CD4-positive, alpha-beta T cell treated with Interleukin-6 at 100 ng/mL for 8 hours (primary cell): ENCODE data around the gene BICDL1.

Source experiments
- DNase-seq: peaks from one replicate; pipeline ENCODE4 v3.0.0-alpha.2; 2020; ENCODE audit warnings: mixed read lengths, low spot score

Gene BICDL1

DNA sequence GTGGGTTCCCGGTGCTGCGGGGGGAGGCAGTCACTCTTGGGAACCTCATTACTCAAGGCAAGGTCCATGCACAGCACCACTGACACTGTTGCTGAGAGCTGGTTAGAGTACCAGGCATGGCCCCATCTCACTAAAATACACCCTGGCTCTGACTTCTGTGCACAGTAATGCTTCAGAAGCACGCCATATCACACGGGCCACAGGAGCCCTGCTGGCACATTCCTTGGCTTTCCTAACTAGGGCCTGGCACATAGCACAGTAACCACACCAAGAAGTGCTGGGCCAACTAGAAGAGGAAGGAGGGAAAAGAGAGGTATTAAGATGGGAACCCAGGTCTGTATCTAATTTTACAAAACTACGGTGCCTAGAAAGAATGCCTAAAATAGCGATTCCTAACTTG lies 141.0 kb downstream of the BICDL1 start:
- no peak for DNase-seq

DNA sequence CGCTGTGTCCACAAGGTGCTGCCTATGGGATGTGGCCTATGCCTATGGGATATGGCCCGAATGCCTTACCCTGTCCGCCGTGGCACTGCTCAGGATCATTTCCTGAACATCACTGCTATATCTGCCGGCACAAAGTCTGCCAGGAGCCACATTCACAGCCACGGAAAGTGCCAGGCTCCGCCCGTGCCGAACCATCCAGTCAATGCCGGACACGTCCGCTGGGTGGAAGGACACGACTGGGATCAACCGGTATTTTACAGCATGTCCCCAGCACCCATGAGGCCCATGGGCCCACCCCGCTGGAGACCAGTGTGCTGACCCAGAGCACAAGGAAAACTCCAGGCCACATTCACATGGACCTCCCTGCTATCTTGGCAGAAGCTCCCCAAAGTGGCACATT lies 142.1 kb downstream of the BICDL1 start:
- DNase-seq, result no peak

DNA sequence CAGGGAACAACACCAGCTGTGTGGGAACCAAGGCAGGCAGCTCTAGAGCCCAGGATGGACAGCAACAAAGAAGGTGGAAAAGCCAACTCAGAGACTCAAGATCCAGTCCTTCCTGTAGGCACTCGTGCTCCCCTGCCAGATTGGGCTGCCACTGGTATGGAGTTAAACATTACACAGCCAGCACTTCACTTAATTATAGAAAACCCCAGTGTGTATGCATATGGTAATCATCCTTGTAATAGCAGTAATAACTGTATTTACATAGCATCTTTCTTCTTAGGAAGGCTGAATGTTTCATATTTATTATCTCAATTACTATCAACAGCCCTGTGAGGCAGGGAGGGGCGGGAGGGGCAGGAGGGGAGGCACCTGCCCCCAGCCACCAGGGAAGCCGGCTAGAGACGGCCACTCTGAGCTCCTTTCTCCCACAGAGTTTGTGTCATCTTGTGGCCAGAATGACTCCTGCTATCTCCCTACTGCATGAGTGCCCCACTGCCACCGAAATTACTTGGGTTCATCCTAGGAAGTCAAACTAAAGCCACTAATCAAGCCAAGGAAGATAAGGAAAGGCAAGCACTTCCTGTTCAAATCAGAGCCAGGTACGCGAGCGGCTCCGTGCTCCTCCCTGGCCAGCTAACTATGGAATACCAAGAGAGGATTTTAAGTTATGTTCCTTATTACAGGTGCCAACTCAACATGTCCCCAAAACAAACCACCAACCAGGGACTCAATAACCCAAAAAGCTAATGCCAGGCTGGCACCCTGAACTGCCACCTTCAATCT lies 143.2 kb downstream of the BICDL1 start:
- no peak for DNase-seq

DNA sequence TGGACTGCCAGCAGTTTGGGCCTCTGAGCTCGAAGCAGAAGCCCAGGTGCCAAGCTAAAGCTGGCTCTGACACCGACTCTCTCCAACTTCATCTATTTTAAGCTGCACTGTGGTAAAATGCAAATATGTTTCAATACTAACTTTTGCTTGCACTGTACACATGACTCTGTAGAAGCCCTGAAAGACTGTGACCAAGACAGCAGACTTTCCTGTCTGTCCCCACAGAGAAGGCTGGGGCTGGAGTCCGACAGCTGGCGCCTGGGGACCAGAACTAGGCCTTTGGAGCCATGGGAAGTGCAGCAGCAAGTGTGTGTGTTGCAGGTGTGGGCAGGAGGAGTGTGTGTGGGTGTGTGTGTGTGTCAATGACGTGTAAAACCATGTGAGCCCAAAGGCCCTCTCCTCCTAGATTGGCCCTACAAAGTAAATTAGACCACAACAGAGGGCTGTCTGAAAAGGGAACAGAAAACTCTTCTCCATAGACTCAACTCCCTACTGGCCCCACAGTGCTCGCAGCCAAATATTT lies 143.9 kb downstream of the BICDL1 start:
- DNase-seq, result no peak

GRCh38 chr12:120134307-120134980 lies 145.4 kb downstream of the BICDL1 start:
- no peak for DNase-seq

DNA sequence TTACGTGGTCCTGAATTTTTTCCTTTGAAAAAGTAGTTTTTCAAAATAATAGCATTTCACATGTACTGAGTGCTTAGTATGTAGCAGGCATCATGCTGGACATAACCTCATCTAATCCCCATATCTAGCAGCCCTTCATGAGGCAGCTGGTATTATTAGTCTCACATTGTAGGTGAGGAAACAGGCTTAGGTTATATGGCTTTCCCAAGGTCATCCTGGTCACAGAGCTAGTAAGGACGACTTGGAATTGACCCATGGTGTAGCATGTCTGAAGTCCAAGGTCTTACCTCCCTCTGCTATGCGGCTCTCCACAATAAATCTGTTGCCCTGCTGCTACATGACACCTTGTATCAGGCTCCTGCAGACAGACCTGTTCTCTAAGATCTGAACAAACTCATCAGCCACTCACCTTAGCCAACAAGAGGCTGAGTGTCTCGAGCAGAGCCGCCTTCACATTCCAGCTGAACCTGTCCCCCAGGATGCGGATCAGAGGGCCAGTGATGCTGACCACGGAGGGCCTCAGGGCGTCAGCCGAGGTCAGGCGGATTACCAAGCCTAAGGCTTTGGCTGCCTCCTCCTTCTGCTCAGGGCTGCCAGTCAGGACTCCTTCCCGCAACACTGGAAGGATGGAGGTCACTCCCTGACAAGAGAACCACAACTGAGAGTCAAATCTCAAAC lies 147.2 kb downstream of the BICDL1 start:
- no peak for DNase-seq

- no peak for DNase-seq
Measured at GRCh38 chr12:120137833-120138232, 148.8 kb downstream of the BICDL1 start.

- DNase-seq, result no peak
Measured at GRCh38 chr12:120138366-120138765, 149.3 kb downstream of the BICDL1 start.

DNA sequence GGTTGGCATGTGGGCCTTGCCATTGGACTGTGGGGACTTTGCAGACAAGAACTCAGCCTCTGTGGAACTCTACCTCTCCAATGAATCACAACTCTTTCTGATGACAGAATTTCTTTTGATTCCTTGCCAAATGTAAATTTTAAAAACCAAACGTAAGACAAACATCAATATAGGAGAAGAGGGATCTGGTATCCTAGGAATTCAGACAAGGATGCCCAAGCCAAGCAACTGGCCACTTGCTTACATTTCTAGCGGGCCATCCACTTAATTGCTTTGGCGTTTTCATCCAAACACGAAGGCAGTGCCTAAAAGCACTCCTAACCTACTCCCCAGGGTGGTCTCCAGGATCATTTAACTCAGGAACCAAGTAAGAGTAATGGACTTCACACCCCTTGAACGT lies 150.9 kb downstream of the BICDL1 start:
- no peak for DNase-seq

GRCh38 chr12:120140603-120141002 lies 151.6 kb downstream of the BICDL1 start:
- no peak for DNase-seq

DNA sequence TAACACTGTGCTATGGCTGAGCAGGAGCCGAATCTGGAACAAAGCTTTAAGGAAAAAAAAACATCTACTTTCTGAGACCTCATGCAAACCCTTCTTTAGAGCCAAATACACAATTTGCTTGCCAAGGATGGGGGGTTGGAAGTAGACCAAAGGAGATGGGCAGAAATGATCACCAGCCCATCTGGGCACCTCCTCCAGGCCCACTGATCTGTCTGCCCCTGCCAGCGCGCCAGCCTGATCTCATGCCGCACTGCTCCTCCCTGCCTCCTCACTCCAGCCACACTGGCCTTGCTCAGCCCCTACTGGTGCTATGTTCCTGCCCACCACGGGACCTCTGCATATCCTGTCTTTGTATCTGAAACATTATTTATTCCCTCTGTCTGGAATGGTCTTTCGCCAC lies 152.3 kb downstream of the BICDL1 start:
- DNase-seq, result no peak

DNA sequence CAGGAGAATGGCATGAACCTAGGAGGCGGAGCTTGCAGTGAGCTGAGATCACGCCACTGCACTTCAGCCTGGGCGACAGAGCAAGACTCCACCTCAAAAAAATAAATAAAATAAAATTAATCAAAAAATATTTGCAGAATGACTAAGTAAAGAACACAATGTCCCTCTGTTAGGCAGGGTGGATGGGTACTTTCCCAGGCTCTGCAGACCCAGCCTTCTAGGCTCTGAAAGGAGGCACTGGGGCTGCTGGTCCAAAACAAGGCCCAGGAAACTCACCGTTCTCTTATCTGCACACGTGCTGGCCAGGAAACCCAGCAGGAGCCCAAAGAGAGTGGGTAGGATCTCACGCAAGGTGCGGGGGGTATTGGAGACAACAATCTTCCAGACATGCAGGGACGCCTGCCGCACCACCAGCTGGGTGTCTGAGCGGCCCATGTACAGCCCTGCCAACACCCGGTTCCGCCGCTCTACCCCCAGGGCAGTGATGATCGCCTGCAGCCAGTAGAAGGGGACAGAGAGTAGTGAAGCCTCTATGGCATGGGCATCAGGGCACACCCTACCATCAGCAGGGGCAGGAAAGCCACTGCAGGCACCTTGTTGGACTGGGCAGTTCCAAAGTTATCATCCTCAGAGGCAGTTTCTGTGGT lies 153.3 kb downstream of the BICDL1 start:
- no peak for DNase-seq
